ENCODE results near the gene GJD3.

- TF ChIP-seq CTCF (IDR thresholded peaks at IDR 0.05) (no peak), EZH2 (IDR thresholded peaks at IDR 0.05) (no peak)
Observed at GRCh38 chr17:40373999-40374398, 9.5 kb upstream of the GJD3 start.

All from neural progenitor cell (in vitro differentiated cells).